ENCODE measurements around the gene CFAP90. TPM values are rescaled to one million over a fixed set of nuclear protein-coding genes. Genes with fewer than 3 reads are reported as not detected.

The CFAP90 gene
- total RNA-seq, 4 donors from 2014 or later, result 0.88 to 1.7 TPM; not detected in 2

DNA sequence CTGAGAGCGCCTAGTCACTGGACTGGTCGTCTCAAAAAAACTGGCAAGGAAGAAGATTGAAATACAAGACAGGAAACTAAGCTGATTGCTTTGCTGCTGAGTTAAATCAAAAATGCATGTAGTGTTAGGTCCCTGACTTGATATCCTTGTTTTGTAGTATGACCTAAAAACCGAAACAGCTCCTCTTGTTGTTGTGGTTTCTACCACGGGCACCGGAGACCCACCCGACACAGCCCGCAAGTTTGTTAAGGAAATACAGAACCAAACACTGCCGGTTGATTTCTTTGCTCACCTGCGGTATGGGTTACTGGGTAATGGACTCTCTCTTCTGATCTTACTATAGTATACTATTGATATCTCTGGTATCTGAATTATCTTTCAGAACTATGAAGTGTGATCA is 22.3 kb upstream of the CFAP90 start:
- no peaks in the 10 kb centered on the region for H3K36me3 ChIP-seq
- intact Hi-C loops (cut with DNase I; ENCODE audit: low total_unique reads), result no loop called here
- no peaks in the 10 kb centered on the region for H3K27me3 ChIP-seq

DNA sequence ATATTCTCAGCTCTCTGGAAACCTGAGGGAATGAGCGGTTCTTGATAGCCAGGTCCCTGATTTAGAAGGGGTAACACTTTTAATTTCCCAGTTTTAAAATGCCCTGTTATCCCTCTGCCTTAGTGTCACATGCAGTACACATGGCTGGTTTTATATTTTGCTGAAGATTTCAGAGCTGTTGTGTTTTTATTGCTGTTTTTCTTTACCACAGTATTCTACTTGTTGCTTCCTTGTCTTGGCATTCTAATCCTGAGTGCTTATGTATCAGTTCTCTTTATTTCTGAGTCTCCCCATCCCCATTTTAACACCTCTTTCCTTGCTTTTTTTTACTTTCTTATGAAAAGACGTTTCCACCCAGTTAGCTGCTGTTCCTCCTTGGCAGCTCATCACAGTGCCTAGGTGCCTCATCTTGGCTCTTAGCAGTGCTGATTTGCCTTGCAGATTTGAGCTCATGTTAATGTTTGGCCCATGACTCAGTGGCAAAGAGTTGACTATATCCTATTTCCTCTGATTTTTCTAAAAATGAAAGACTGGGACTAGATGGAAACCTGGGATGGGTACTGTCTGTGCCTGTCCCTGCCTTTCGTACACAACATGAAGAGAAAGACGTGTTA is 21.7 kb upstream of the CFAP90 start:
- intact Hi-C loops (cut with DNase I; ENCODE audit: low total_unique reads), result no loop called here

More for the DNA sequence above, 22.3 kb upstream of the CFAP90 start:
- DNase-seq, result no peak
- Histone ChIP-seq H3K4me1 (peaks cover 0 to 9% of the 10 kb centered on the region in 2 donors), H3K4me3 (no peak overlapping the region), H3K9me3 (no peaks in the 10 kb centered on the region), H3K27ac (no peak overlapping the region)
- TF ChIP-seq, protein P1, sequence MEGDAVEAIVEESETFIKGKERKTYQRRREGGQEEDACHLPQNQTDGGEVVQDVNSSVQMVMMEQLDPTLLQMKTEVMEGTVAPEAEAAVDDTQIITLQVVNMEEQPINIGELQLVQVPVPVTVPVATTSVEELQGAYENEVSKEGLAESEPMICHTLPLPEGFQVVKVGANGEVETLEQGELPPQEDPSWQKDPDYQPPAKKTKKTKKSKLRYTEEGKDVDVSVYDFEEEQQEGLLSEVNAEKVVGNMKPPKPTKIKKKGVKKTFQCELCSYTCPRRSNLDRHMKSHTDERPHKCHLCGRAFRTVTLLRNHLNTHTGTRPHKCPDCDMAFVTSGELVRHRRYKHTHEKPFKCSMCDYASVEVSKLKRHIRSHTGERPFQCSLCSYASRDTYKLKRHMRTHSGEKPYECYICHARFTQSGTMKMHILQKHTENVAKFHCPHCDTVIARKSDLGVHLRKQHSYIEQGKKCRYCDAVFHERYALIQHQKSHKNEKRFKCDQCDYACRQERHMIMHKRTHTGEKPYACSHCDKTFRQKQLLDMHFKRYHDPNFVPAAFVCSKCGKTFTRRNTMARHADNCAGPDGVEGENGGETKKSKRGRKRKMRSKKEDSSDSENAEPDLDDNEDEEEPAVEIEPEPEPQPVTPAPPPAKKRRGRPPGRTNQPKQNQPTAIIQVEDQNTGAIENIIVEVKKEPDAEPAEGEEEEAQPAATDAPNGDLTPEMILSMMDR (IDR thresholded peaks at IDR 0.05), result no peak
- no peak for TF ChIP-seq POLR2A (IDR thresholded peaks at IDR 0.05)

DNA sequence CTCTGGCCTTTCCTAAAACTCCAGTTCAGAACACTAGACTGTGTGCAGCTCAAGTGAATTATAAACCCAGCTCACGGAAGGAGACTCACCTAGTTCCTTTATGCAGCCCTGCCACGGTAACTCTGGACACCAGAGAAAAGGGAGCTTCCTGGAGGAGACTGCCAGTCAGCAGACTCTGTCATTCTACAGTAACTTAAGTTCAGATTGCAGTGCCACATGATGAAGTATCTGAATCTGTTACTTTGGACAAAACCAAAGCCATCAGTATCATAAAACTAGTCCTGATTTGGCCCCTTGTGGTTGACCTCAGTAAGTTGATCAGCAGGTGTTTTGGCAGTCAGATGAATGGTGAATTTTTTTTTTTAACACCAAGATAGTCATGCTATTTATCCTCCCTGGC is 20.7 kb upstream of the CFAP90 start:
- Histone ChIP-seq H3K4me3 (no peak overlapping the region), H3K36me3 (no peaks in the 10 kb centered on the region), H3K9me3 (no peaks in the 10 kb centered on the region), H3K4me1 (peaks cover 0 to 9% of the 10 kb centered on the region in 2 donors), H3K27me3 (no peaks in the 10 kb centered on the region), H3K27ac (no peak overlapping the region)
- no peak for DNase-seq
- TF ChIP-seq, protein P1 (IDR thresholded peaks at IDR 0.05), result no peak
- no peak for TF ChIP-seq POLR2A (IDR thresholded peaks at IDR 0.05)
- intact Hi-C loops (cut with DNase I; ENCODE audit: low total_unique reads), result no loop called here

More for the DNA sequence above, 21.7 kb upstream of the CFAP90 start:
- Histone ChIP-seq H3K27me3 (no peaks in the 10 kb centered on the region), H3K4me3 (no peak overlapping the region), H3K9me3 (no peaks in the 10 kb centered on the region), H3K36me3 (no peaks in the 10 kb centered on the region), H3K27ac (no peak overlapping the region), H3K4me1 (peaks cover 0 to 9% of the 10 kb centered on the region in 2 donors)
- TF ChIP-seq POLR2A (IDR thresholded peaks at IDR 0.05), result no peak
- TF ChIP-seq, protein P1 (IDR thresholded peaks at IDR 0.05), result no peak
- DNase-seq, result no peak

DNA sequence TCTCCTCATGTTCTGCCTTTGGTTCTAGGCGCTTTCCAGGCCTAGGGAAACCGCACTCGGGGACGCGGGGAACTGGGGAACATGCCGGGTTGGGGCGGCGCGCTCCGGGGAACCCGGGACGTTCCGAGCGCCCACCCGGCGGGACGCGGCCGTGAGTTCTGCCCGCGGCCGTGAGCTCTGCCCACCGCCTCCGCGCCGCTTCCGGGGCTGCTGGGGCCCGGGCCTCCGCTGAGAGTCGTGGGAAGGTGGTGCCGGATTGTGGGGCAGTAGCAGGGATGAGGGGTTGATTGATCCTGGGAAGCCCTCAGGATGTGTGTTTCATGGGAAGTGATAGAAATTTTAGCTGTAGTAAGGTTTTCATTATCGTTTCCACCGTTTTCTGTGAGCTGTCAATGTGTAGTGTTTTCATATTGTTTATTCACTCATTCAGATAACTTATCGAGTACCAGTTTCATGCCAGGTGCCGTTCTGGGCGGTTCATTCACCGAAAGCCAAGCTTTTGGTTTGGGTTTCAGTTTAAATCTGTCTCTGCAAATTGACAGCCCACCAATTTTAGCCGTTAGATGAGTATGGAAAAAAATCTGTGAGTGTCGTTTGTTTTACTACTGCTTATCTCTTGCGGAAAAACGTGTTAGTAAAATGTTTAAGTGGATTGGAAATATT is 18.7 kb upstream of the CFAP90 start:
- H3K4me3 ChIP-seq, result peak overlapping the region; percentile 62 to 67
- H3K27me3 ChIP-seq, result no peaks in the 10 kb centered on the region
- TF ChIP-seq, protein P1 (IDR thresholded peaks at IDR 0.05), result no peak
- TF ChIP-seq POLR2A (IDR thresholded peaks at IDR 0.05), result no peak
- intact Hi-C loops (cut with DNase I; ENCODE audit: low total_unique reads), result no loop called here
- H3K4me1 ChIP-seq, result peaks cover 0 to 9% of the 10 kb centered on the region in 2 donors
- DNase-seq, result no peak
- H3K36me3 ChIP-seq, result no peaks in the 10 kb centered on the region
- H3K27ac ChIP-seq, result peak overlapping the region; percentile 51 to 66
- no peaks in the 10 kb centered on the region for H3K9me3 ChIP-seq

DNA sequence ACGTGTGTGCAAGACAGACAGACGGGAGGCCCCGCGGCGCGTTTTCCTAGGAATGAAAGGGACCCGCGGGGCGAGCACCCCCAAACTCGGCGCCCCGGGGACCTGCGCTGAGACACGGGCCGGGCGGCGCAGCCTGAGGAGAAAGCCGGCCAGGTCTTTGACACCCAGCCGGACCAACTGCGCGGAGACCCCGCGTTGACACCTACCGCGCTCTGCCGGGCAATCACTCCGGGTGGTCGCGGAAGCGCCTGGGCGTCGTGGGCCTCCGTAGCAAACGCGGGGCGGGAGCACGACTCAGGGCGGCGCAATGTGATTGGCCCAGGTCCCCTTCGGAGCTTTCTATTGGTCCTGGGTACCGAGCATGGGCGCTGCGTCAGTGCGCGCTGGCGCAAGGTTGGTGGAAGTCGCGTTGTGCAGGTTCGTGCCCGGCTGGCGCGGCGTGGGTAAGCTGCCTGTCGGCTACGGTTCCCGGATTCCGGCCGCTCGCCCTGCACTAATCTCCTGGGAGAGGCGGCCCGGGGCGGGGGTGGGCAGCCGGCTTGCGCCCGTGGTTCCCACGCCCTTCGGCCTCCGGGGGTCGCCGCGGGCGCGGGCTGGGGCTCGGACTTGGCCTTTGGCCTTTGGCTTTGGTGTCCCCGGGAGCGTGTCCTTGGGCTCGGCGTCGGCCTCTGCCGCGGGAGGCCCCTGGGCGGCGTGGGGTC is 18.0 kb upstream of the CFAP90 start, which contains the start of the genes FASTKD3 and MTRR:
Gene FASTKD3 (minus strand): TSS at position 259 of the 701 bp plus-strand sequence. CDS start 948 bp downstream, outside the sequence.
Gene MTRR (plus strand): TSS at position 376 of the 701 bp plus-strand sequence. CDS start 1,647 bp downstream, outside the sequence.
- intact Hi-C loops (cut with DNase I; ENCODE audit: low total_unique reads), result no loop called here
- peak within 1 kb of the TSS; percentile 51 to 66 for H3K27ac ChIP-seq
- H3K27me3 ChIP-seq, result no peaks in the 10 kb centered on the region
- DNase-seq, result peak; percentile 90
- H3K9me3 ChIP-seq, result no peaks in the 10 kb centered on the region
- H3K4me1 ChIP-seq, result peaks cover 0 to 9% of the 10 kb centered on the region in 2 donors
- peak within 1 kb of the TSS; percentile 62 to 67 for H3K4me3 ChIP-seq
- H3K36me3 ChIP-seq, result no peaks in the 10 kb centered on the region
- TF ChIP-seq, protein P1 (IDR thresholded peaks at IDR 0.05), result peak in 1 of 4 experiments; percentile 9
- TF ChIP-seq POLR2A (IDR thresholded peaks at IDR 0.05), result peak; percentile 17 to 62

All from uterus (tissue), 4 donors.